ENCODE measurements around the gene AUTS2. TPM values are rescaled to one million over a fixed set of nuclear protein-coding genes. Genes with fewer than 3 reads are reported as not detected.

AUTS2 gene
- total and polyA plus RNA-seq, 4 donors: 4.9 to 24.4 (median 7.0) TPM

GRCh38 chr7:70838292-70838907 is 1240.1 kb downstream of the AUTS2 start:
- H3K9me3 ChIP-seq (ENCODE audit: control insufficient read depth in 4 of 4, low read length in 3 of 4): peaks cover 0 to 4% (median 2%) of the 10 kb centered on the region in 4 donors
- H3K4me1 ChIP-seq (ENCODE audit: control insufficient read depth in 4 of 4, insufficient read depth in 4 of 4, low read length in 3 of 4): no peaks in the 10 kb centered on the region
- no peak overlapping the region for H3K9ac ChIP-seq (ENCODE audit: low read depth in 1 of 2, low read length in 2 of 2)
- no peaks in the 10 kb centered on the region for H3K36me3 ChIP-seq (ENCODE audit: control insufficient read depth in 4 of 4, insufficient read depth in 3 of 4, low read depth in 1 of 4, low read length in 3 of 4)
- TF ChIP-seq FOXA2 (IDR thresholded peaks at IDR 0.05) (no peak), MAX (IDR thresholded peaks at IDR 0.05) (no peak), ZBTB33 (IDR thresholded peaks at IDR 0.05) (no peak), NR2F2 (IDR thresholded peaks at IDR 0.05) (no peak), HNF4G (IDR thresholded peaks at IDR 0.05) (no peak), RAD21 (IDR thresholded peaks at IDR 0.05) (no peak), ATF3 (IDR thresholded peaks at IDR 0.05) (no peak), YY1 (IDR thresholded peaks at IDR 0.05) (no peak), HNF4A (conservative IDR thresholded peaks at IDR 0.05) (no peak)
- H3K4me3 ChIP-seq (ENCODE audit: low read depth in 1 of 3, low read length in 3 of 3): no peak overlapping the region
- WGBS: 77% methylated on average over 15 of the region's 15 CpGs
- no peak for DNase-seq (ENCODE audit: low spot score)
- H3K27me3 ChIP-seq (ENCODE audit: control insufficient read depth in 4 of 4, insufficient read depth in 4 of 4, low read length in 3 of 4): no peaks in the 10 kb centered on the region
- H3K27ac ChIP-seq (ENCODE audit: low read depth in 1 of 2, low read length in 2 of 2): no peak overlapping the region

Small RNAs within 50 kb of the gene (small RNA-seq; reads per million reads assigned to genes)
- not detected for gene AC073873.1
